Mesothelial cell of epicardium (in vitro differentiated cells): ENCODE data around the gene ARHGDIB. TPM values are rescaled to one million over a fixed set of nuclear protein-coding genes. Genes with fewer than 3 reads are reported as not detected.
A peak's percentile ranks its signal among the peaks of the same experiment; 100 is the strongest.

Source experiments
- DNase-seq, 2 experiments: peaks; one replicate each; pipeline ENCODE4 v3.0.0; 2021; ENCODE audit warnings: low spot score in 2 of 2; ENCODE audit not compliant: unreplicated experiment in 2 of 2
- H3K27ac Mint-ChIP-seq: 2 replicates; pipeline ENCODE4 v1.8.0; 2021; ENCODE audit warnings: mixed read lengths
- H3K27me3 Mint-ChIP-seq: 2 replicates; pipeline ENCODE4 v1.8.0; 2021; ENCODE audit warnings: low read depth, mixed read lengths
- H3K36me3 Mint-ChIP-seq: 2 replicates; pipeline ENCODE4 v1.8.0; 2021; ENCODE audit warnings: mixed read lengths
- H3K4me1 Mint-ChIP-seq: 2 replicates; pipeline ENCODE4 v1.8.0; 2021; ENCODE audit warnings: mixed read lengths
- H3K4me3 Mint-ChIP-seq: 2 replicates; pipeline ENCODE4 v1.8.0; 2021; ENCODE audit warnings: mild to moderate bottlenecking, moderate library complexity, mixed read lengths
- H3K9me3 Mint-ChIP-seq: 2 replicates; pipeline ENCODE4 v1.8.0; 2021; ENCODE audit warnings: mixed read lengths
- total RNA-seq: library from RNA; stranded (reverse); gene quantifications from 3 replicates; pipeline ENCODE4 v1.2.1, GENCODE V29; 2021
- TF ChIP-seq, protein P1 (sequence below): fragments of 200-600 bp; sonication (generic); IDR thresholded peaks from one replicate; pipeline ENCODE4 v1.5.0; 2021; ENCODE audit warnings: antibody characterized with exemption; ENCODE audit not compliant: unreplicated experiment

The ARHGDIB gene
- total RNA-seq, 1 donor from 2014 or later, result 28.5 TPM

DNA sequence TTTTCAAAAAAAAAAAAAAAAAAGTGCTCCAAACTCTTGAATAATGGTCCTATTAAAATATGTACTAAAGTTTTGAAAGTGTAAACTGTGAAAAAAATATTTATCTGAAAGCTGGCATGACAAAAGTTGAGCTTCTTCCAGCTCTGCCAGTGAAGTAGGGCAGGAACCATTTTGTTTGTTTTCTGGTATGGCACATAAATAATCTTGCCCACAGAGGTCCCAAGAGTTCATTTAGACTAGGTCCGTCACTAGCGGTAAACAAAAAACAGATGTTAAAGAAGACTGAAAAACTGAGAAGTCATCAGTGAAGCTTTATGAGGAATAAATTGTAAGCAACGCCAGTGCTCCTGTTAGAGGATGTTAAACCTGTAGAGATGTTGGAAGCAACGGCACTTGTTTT, 30.0 kb downstream of the ARHGDIB start:
- H3K27ac Mint-ChIP-seq, result peak overlapping the region; percentile 98
- peaks cover 4% of the 10 kb centered on the region for H3K9me3 Mint-ChIP-seq
- H3K27me3 Mint-ChIP-seq, result no peaks in the 10 kb centered on the region
- H3K4me1 Mint-ChIP-seq, result peaks cover 77% of the 10 kb centered on the region
- no peak for DNase-seq
- no peak overlapping the region for H3K4me3 Mint-ChIP-seq
- TF ChIP-seq, protein P1, sequence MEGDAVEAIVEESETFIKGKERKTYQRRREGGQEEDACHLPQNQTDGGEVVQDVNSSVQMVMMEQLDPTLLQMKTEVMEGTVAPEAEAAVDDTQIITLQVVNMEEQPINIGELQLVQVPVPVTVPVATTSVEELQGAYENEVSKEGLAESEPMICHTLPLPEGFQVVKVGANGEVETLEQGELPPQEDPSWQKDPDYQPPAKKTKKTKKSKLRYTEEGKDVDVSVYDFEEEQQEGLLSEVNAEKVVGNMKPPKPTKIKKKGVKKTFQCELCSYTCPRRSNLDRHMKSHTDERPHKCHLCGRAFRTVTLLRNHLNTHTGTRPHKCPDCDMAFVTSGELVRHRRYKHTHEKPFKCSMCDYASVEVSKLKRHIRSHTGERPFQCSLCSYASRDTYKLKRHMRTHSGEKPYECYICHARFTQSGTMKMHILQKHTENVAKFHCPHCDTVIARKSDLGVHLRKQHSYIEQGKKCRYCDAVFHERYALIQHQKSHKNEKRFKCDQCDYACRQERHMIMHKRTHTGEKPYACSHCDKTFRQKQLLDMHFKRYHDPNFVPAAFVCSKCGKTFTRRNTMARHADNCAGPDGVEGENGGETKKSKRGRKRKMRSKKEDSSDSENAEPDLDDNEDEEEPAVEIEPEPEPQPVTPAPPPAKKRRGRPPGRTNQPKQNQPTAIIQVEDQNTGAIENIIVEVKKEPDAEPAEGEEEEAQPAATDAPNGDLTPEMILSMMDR, result no peak
- peaks cover 2% of the 10 kb centered on the region for H3K36me3 Mint-ChIP-seq

DNA sequence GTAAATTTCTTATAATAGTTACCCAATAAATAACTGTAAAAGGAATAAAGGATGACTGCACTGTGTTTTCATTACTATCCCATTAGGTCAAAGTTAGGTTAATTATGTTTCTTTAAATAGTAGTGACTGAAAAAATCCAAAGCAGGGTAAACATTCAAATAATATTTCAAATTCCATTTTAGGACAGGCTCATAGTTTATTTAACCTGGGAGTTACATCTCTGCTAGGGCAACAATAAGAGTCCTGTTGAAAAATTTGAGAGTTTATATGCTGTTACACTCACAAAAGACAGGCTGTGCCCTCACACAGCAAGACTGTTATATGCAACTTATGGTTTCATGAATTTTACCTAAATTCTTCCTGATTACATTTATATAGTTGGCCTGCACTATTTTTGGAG, 31.1 kb downstream of the ARHGDIB start:
- Mint-ChIP-seq H3K9me3 (peaks cover 4% of the 10 kb centered on the region), H3K4me1 (peaks cover 77% of the 10 kb centered on the region), H3K4me3 (peak overlapping the region; percentile 26), H3K27ac (peak overlapping the region; percentile 98), H3K27me3 (no peaks in the 10 kb centered on the region), H3K36me3 (peaks cover 2% of the 10 kb centered on the region)
- DNase-seq, result no peak
- TF ChIP-seq, protein P1, result no peak

DNA sequence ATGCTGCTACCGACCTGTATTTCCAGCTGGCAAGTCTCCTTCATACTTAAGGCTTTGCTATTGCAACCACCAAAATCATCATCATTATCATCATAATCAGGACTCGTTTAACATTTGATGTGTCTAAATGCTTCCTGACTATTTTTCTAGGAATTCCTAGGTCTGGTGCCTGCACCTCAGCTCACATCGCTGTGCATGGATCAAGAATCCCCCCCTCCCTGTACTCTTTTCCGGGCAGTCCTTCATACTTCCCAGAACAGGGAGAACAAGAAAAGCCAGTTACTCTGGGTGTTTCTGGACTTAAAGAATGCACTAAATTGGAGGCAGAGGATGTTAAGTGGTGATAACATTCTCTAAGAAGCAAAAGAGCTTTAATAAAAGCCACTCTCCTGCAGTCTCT, 32.5 kb downstream of the ARHGDIB start:
- Mint-ChIP-seq H3K9me3 (peaks cover 4% of the 10 kb centered on the region), H3K4me3 (peak overlapping the region; percentile 83)
- TF ChIP-seq, protein P1, result no peak

DNA sequence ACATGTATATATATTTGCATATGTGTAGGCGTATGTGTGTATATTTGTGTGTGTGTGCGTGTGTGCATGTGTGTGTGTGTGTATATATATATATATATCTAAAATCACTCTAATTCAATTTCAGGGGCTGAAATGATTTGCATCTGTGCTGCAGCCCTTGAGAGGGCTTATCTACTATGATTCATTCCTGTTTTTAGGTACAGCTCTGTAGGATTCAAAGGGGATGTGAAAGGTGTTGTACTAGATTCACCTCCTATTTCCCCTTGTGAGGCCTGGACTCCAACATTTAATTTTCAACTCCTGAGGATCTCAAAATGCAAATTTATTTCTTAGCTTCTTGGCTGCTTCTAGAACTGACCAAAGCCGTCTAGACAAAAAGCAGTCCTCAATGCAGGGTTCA, 34.1 kb downstream of the ARHGDIB start:
- H3K9me3 Mint-ChIP-seq, result no peaks in the 10 kb centered on the region
- TF ChIP-seq, protein P1, result no peak
- peak overlapping the region; percentile 96 for H3K27ac Mint-ChIP-seq
- no peak for DNase-seq
- peaks cover 8% of the 10 kb centered on the region for H3K36me3 Mint-ChIP-seq
- no peaks in the 10 kb centered on the region for H3K27me3 Mint-ChIP-seq
- H3K4me1 Mint-ChIP-seq, result peaks cover 52% of the 10 kb centered on the region
- H3K4me3 Mint-ChIP-seq, result peak overlapping the region; percentile 83

More for the DNA sequence above, 32.5 kb downstream of the ARHGDIB start:
- Mint-ChIP-seq H3K27me3 (no peaks in the 10 kb centered on the region), H3K27ac (peak overlapping the region; percentile 98), H3K4me1 (peaks cover 66% of the 10 kb centered on the region), H3K36me3 (peaks cover 2% of the 10 kb centered on the region)
- peak; percentile 24 to 55 for DNase-seq

DNA sequence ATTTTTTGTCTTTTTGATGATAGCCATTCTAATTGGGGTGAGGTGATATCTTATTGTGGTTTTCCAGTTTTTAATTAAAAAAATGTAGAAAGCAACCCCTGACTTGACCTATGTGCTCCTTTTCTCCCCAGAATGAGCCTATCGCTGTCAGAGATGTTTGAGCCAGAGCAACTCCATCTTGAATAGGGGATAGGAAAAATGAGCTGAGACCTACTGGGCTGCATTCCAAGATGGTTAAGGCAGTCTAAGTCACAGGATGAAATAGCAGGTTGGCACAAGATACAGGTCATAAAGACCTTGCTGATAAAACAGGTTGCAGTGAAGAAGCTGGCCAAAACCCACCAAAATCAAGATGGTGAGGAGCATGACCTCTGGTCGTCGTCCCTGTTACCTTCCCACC, 36.9 kb downstream of the ARHGDIB start:
- no peaks in the 10 kb centered on the region for H3K27me3 Mint-ChIP-seq
- H3K36me3 Mint-ChIP-seq, result peaks cover 18% of the 10 kb centered on the region
- H3K9me3 Mint-ChIP-seq, result no peaks in the 10 kb centered on the region
- peaks cover 30% of the 10 kb centered on the region for H3K4me1 Mint-ChIP-seq
- TF ChIP-seq, protein P1, result no peak
- no peak overlapping the region for H3K27ac Mint-ChIP-seq
- no peak for DNase-seq
- H3K4me3 Mint-ChIP-seq, result no peak overlapping the region

DNA sequence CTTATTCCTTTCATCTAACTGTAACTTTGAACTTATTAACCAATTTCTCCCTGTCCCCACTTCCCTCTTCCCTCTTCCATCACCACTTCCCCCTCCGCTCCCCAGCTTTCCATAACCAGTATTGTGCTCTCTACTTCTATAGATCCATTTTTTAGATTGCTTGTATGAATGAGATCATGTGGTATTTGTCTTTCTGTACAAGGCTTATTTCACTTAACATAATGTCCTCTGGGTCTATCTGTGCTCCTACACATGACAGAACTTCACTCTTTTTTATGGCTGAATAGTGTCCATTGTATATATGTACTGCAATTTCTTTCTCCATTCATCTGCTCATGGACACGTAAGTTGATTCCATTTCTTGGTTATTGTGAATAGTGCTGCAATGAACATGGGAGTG, 37.5 kb downstream of the ARHGDIB start:
- TF ChIP-seq, protein P1, result no peak
- Mint-ChIP-seq H3K27me3 (no peaks in the 10 kb centered on the region), H3K9me3 (no peaks in the 10 kb centered on the region), H3K27ac (no peak overlapping the region), H3K36me3 (peaks cover 21% of the 10 kb centered on the region), H3K4me1 (peaks cover 26% of the 10 kb centered on the region), H3K4me3 (no peak overlapping the region)
- no peak for DNase-seq
